ENCODE results near the gene PATE4. TPM values are rescaled to one million over a fixed set of nuclear protein-coding genes. Genes with fewer than 3 reads are reported as not detected.

The PATE4 gene
- total and polyA plus RNA-seq, 12 donors = not detected

DNA sequence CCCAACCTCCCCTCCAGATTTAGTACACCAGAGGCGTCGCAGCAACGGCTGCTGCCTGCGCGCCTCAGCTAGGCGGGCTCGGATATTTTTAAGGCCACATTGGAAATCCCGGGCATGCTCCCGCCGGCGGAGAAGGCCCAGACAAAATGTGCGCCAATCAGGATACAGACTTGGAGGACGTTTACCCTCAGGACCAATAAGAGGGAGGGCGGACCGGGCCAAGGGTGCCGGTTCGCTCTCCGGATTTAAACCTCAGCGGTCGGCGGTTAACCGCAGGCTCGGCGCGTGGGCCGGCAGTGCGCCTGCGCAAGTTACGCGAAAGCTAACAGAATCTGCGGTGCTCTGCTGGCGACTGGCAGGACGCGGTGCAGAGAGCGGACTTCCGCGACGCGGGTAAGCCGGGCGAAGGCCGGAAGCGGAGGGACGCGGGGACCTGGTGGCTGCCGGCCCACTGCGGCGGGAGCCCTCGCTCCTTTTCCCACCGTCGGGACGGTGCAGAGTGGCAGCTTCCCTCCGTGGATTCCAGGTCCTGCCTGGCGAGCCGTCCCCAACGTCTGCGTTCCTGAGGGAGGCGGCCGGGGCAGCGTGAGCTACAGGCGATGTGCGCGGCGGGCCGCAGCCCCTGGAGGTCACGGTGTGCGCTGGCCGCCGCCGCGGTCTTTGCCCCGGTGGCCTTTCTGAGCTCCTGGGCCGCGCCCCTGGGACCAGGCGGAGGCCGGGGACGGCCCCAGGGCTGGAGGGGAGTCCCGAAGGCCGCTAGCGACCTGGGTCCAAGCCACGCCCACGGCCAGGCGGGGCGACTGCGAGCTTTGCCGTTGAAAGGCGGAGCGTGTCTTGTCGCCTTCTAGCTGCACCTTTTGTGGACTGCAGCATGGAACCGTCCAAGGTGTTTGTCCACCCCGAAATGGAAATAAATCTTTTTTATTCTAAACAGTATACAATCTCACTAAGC lies 54.5 kb downstream of the PATE4 start, which contains the start of gene HYLS1:
Gene HYLS1, plus strand, starts transcription at position 296 of the 952 bp plus-strand sequence. CDS start 11,701 bp downstream, outside the sequence.
- H3K27me3 ChIP-seq = no peaks in the 10 kb centered on the region
- ATAC-seq (peak; percentile 98 to 100 (median 99)), DNase-seq (peak; percentile 94 to 95)
- peak within 1 kb of the TSS; percentile 91 to 98 (median 94) for H3K27ac ChIP-seq
- H3K4me3 ChIP-seq = peak within 1 kb of the TSS; percentile 57 to 89 (median 81)
- H3K4me1 ChIP-seq = peaks cover 0 to 30% (median 11%) of the 10 kb centered on the region in 9 donors
- H3K36me3 ChIP-seq = peaks cover 0 to 13% (median 0%) of the 10 kb centered on the region in 9 donors
- WGBS, 2 donors = 0% methylated on average over 82 to 91 of the region's 91 CpGs
- no peaks in the 10 kb centered on the region for H3K9me3 ChIP-seq
- intact Hi-C loops (cut with DNase I) = loop anchor here in 4 of 10 donors (5.0 to 10.0 kb wide), 3 partner anchors 260 to 933 kb away; partner anchors contain the start of genes CHEK1 (in 3 of the 4) and CCDC15 (in 1 of the 4)
- TF ChIP-seq, protein P1, sequence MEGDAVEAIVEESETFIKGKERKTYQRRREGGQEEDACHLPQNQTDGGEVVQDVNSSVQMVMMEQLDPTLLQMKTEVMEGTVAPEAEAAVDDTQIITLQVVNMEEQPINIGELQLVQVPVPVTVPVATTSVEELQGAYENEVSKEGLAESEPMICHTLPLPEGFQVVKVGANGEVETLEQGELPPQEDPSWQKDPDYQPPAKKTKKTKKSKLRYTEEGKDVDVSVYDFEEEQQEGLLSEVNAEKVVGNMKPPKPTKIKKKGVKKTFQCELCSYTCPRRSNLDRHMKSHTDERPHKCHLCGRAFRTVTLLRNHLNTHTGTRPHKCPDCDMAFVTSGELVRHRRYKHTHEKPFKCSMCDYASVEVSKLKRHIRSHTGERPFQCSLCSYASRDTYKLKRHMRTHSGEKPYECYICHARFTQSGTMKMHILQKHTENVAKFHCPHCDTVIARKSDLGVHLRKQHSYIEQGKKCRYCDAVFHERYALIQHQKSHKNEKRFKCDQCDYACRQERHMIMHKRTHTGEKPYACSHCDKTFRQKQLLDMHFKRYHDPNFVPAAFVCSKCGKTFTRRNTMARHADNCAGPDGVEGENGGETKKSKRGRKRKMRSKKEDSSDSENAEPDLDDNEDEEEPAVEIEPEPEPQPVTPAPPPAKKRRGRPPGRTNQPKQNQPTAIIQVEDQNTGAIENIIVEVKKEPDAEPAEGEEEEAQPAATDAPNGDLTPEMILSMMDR (IDR thresholded peaks at IDR 0.05) = peak in 6 of 9 donors; percentile 13 to 60 (median 46)

Other genes starting within 250 kb of the PATE4 start
- gene STT3A, start 240.5 kb upstream of the PATE4 start, total RNA-seq = 10 to 100 TPM; 52.1 to 83.9 (median 58.5) TPM
- 10 to 100 TPM; 19.5 to 61.0 TPM for gene STT3A, start 240.5 kb upstream of the PATE4 start, polyA plus RNA-seq
- 1 to 10 TPM in 8 of 10 donors, under 1 TPM in 2; 0.93 to 3.8 (median 1.3) TPM for gene CHEK1, start 208.2 kb upstream of the PATE4 start, total RNA-seq
- gene CHEK1, start 208.2 kb upstream of the PATE4 start, polyA plus RNA-seq = under 1 TPM; 0.64 to 0.73 TPM
- gene ACRV1, start 152.5 kb upstream of the PATE4 start, total RNA-seq = not detected
- gene ACRV1, start 152.5 kb upstream of the PATE4 start, polyA plus RNA-seq = not detected
- not detected for gene PATE1, start 87.0 kb upstream of the PATE4 start, total RNA-seq
- not detected for gene PATE1, start 87.0 kb upstream of the PATE4 start, polyA plus RNA-seq
- gene PATE2, start 54.5 kb upstream of the PATE4 start, total RNA-seq = not detected
- gene PATE2, start 54.5 kb upstream of the PATE4 start, polyA plus RNA-seq = not detected
- not detected for gene PATE3, start 45.2 kb upstream of the PATE4 start, total RNA-seq
- gene PATE3, start 45.2 kb upstream of the PATE4 start, polyA plus RNA-seq = not detected
- 1 to 10 TPM; 2.0 to 6.4 (median 3.8) TPM for gene HYLS1, start 54.4 kb downstream of the PATE4 start, total RNA-seq
- gene HYLS1, start 54.4 kb downstream of the PATE4 start, polyA plus RNA-seq = 1 to 10 TPM; 2.5 to 3.1 TPM
- 10 to 100 TPM in 1 of 10 donors, 1 to 10 TPM in 9; 4.9 to 12.4 (median 7.7) TPM for gene PUS3, start 69.9 kb downstream of the PATE4 start, total RNA-seq
- gene PUS3, start 69.9 kb downstream of the PATE4 start, polyA plus RNA-seq = 1 to 10 TPM; 7.2 to 8.0 TPM
- not detected for gene DDX25, start 71.2 kb downstream of the PATE4 start, total RNA-seq
- under 1 TPM in 1 of 2 donors, not detected in 1; 0.01 TPM for gene DDX25, start 71.2 kb downstream of the PATE4 start, polyA plus RNA-seq
- gene VSIG10L2, start 112.7 kb downstream of the PATE4 start, total RNA-seq = under 1 TPM in 1 of 10 donors, not detected in 9; 0.38 TPM
- under 1 TPM; 0.15 to 0.35 TPM for gene VSIG10L2, start 112.7 kb downstream of the PATE4 start, polyA plus RNA-seq
- 10 to 100 TPM in 2 of 10 donors, 1 to 10 TPM in 8; 5.4 to 17.1 (median 9.3) TPM for gene CDON, start 229.6 kb downstream of the PATE4 start, total RNA-seq
- 1 to 10 TPM; 1.4 to 2.4 TPM for gene CDON, start 229.6 kb downstream of the PATE4 start, polyA plus RNA-seq